ENCODE results near the gene DLGAP3.

- TF ChIP-seq ZBTB21 (CRISPR knock-in tag; IDR thresholded peaks at IDR 0.05) = no peak
- no peak for TF ChIP-seq CBFB (CRISPR knock-in tag; IDR thresholded peaks at IDR 0.05)
- TF ChIP-seq MXD1 (CRISPR knock-in tag; IDR thresholded peaks at IDR 0.05) = no peak
- TF ChIP-seq YY1 (IDR thresholded peaks at IDR 0.05; ENCODE audit: insufficient read depth, insufficient replicate concordance, low read depth, low read length) = no peak
- no peak for TF ChIP-seq POLR2AphosphoS5 (IDR thresholded peaks at IDR 0.05; ENCODE audit: low read depth, low read length)
- no peak for TF ChIP-seq CTCF (CRISPR knock-in tag; IDR thresholded peaks at IDR 0.05)
- TF ChIP-seq ZNF761 (CRISPR knock-in tag; conservative IDR thresholded peaks at IDR 0.05) = no peak
- no peak for TF ChIP-seq ZNF12 (CRISPR knock-in tag; IDR thresholded peaks at IDR 0.05)
- no peak for TF ChIP-seq RBM22 (optimal IDR thresholded peaks at IDR 0.05; ENCODE audit: low read length)
- no peak for TF ChIP-seq FOXK2 (IDR thresholded peaks at IDR 0.05)
- no peak for TF ChIP-seq HHEX (CRISPR knock-in tag; IDR thresholded peaks at IDR 0.05)
- no peak for TF ChIP-seq ZNF766 (CRISPR knock-in tag; IDR thresholded peaks at IDR 0.05; ENCODE audit: borderline replicate concordance)
- TF ChIP-seq MED1 (CRISPR knock-in tag; IDR thresholded peaks at IDR 0.05) = no peak
- no peak for TF ChIP-seq ZNF280D (CRISPR knock-in tag; IDR thresholded peaks at IDR 0.05)
These were observed 31.1 kb downstream of the DLGAP3 start for GRCh38 chr1:34898330-34898761.

Data from HepG2 (cell line).